DMS79 treated with DMSO at 0.1 percent for 48 hours (cell line): ENCODE measurements around the gene SUCO.
"Not testable (repeated sequence)": the region's sequence is repeated elsewhere in the genome, so short reads cannot be mapped to it uniquely, and the experiment has no call there.

Source experiments
- DNase-seq: peaks from one replicate; lab custom pipeline; 2025; lab: John Stamatoyannopoulos, UW

SUCO gene

DNA sequence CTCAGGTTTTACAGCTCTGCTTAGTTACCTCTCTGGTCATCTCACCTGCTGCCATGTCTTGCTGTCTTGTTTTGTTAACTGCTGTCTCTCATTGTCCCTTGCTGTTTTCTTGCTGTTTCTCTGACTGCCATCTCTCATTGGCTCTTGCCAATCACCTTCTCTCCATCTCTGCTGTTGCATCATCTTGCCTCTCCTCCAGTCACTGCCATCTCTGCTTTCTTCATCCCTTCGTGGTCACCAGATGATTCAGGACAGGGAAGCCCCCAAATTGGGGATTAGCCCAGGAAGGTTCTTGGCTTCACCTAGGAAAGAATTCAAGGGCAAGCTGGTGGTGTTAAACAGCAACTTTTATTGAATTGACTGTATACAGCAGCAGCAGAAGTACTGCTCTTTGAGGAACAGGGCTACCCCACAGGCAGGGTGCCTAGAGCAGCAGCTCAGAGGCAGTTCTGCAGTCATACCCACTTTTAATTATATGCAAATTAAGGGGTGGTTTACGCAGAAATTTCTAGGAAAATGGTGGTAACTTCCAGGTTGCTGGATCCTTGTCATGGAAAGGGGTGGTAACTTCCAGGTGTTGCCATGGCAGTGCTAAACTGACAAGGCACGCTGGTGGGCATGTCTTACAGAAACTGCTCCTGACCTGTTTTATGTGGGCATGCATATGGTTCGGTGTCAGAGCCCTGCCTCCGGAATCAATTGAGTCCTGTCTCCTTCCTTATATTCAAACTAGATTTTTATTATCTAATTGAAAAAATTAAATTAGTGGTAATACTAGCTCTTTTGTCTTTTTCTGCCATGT, 33.4 kb downstream of the SUCO start:
- DNase-seq = no peak

GRCh38 chr1:172567720-172568119, 34.8 kb downstream of the SUCO start:
- no peak for DNase-seq

- DNase-seq = no peak
Measured at GRCh38 chr1:172574080-172574479, 41.1 kb downstream of the SUCO start.

DNA sequence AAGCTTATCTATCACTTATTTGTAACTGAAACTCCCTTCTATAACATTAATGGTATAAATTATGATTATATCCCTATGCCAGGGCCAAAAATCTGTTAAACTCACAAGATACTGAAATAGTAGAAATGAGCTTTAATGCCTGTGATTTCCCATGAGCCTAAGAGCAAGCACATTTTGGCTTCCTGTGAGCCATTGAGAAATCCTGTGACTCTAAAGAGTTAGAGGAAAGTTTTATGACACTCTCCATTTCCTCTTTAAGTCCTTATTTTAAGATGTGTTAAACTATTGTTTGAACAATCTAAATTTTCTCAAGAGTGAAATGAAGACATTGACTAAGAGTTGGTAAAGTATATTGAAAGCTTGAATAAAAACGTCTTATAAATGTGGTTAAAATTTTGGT, 45.6 kb downstream of the SUCO start:
- no peak for DNase-seq

DNA sequence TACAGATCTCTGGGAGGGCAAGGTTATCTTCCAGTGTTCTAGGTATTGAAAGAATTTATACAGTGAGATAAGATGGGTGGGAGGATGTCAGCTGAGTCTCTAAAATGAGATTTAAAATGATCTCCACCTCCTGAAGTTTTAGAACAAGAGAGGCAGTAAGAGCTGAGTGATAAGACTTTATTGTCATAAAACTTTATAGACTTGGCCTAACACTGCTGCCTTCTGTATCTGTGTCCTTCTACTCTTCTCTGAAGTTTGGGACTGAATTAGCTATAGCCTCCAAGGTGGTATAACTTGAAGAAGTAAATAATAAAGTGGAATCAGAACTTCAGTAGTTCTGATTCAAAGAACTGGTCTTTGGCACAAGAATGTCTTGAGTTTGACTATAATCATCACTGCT, 48.3 kb downstream of the SUCO start:
- DNase-seq = no peak

- no peak for DNase-seq
Measured at GRCh38 chr1:172581779-172582178, 48.8 kb downstream of the SUCO start.

DNA sequence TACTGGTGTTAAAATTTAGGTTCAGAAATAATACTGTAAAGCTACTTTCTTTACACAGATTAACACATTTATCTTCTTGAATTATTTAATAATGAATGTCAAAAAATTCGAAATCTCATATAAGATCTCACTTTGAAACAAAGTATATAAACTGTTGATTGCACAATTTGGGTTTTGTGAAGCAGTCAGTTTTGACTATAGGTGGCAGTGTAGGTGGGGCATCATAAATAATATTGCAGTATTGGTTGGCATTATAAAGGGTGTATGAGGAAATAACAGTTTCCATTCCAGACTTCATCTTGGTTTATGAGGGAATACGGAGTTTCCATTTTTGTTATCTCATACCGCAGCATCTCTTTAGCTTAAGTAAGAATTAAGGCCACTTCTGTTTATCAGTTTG, 49.9 kb downstream of the SUCO start:
- DNase-seq = no peak

GRCh38 chr1:172585348-172585747, 52.4 kb downstream of the SUCO start:
- no peak for DNase-seq

- no peak for DNase-seq
Measured at GRCh38 chr1:172585861-172586260, 52.9 kb downstream of the SUCO start.

DNA sequence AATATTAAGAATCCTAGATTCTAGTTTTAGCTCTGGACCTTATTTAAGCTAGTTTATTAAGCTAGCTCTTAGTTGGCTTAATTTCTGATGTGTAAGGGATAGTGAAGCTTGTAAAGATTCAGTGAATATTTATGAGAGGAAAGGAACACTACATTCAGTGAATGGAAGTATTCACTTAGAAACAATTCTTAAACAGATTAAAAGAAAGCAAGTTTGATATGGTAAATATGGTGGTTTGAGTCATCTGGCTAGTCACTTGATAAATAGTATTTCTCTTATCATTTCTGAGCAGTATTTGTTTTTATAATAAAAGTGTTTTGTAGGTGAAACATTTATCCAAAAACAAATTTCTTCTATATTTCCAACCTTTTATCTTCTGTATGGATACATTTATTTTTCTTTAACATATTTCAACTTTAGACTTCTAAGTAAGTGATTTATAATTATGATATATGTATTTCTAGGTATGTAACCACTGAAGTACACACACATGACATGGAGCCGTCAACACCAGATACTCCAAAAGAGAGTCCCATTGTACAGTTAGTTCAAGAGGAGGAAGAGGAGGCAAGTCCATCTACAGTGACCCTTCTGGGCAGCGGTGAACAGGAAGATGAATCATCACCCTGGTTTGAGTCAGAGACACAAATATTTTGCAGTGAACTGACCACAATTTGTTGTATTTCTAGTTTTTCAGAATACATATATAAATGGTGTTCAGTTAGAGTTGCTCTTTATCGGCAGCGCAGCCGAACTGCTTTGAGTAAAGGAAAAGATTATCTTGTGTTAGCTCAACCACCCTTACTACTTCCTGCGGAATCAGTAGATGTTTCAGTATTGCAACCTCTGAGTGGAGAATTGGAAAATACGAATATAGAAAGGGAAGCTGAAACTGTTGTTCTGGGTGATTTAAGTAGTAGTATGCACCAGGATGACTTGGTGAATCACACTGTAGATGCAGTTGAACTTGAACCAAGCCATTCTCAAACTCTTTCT, 55.6 kb downstream of the SUCO start:
- DNase-seq = no peak

DNA sequence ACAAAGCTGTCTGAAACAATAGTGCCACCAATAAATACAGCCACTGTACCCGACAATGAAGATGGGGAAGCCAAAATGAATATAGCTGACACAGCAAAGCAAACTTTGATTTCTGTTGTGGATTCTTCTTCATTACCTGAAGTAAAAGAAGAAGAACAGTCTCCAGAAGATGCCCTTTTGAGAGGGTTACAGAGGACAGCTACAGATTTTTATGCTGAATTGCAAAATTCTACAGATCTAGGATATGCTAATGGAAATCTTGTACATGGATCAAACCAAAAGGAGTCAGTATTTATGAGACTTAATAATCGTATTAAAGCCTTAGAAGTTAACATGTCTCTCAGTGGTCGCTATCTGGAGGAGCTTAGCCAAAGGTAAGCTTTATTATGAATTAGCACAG, 56.6 kb downstream of the SUCO start:
- no peak for DNase-seq

DNA sequence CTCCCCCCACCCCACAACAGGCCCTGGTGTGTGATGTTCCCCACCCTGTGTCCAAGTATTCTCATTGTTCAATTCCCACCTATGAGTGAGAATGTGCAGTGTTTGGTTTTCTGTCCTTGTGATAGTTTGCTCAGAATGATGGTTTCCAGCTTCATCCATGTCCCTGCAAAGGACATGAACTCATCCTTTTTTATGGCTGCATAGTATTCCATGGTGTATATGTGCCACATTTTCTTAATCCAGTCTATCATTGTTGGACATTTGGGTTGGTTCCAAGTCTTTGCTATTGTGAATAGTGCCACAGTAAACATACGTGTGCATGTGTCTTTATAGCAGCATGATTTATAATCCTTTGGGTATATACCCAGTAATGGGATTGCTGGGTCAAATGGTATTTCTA, 58.5 kb downstream of the SUCO start:
- not testable (repeated sequence) for DNase-seq

GRCh38 chr1:172595066-172595465, 62.1 kb downstream of the SUCO start:
- not testable (repeated sequence) for DNase-seq

DNA sequence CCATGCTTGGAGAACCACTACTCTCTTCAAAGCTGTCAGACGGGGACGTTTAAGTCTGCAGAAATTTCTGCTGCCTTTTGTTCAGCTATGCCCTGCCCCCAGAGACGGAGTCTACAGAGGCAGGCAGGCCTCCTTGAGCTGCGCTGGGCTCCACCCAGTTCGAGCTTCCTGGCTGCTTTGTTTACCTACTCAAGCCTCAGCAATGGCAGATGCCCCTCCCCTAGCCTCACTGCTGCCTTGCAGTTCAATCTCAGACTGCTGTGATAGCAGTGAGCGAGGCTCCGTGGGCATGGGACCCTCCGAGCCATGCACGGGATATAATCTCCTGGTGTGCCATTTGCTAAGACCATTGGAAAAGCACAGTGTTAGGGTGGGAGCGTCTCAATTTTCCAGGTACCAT, 63.8 kb downstream of the SUCO start:
- not testable (repeated sequence) for DNase-seq

GRCh38 chr1:172599912-172600311, 67.0 kb downstream of the SUCO start:
- DNase-seq = no peak

DNA sequence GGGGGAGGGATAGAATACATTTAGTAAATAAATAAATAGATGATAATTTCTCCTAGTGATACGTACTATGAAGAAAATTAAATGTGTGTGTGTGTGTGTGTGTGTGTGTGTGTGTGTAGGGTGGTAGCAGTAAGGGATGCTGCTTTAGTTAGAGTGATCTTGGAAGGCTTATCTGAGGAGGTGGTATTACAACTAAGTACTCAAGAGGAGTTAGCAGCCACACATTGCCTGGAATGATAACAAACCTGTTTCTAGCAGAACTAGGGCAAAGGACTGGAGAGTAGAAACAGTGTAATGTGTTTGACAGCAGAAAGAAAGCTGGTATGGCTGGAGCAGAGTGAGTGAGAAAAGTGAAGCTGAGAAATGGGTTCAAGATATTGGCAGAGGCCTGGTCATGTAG, 67.7 kb downstream of the SUCO start:
- no peak for DNase-seq

GRCh38 chr1:172601046-172601630, 68.2 kb downstream of the SUCO start:
- DNase-seq = no peak

GRCh38 chr1:172602706-172603105, 69.8 kb downstream of the SUCO start:
- DNase-seq = no peak

GRCh38 chr1:172603816-172604215, 70.9 kb downstream of the SUCO start:
- no peak for DNase-seq

- DNase-seq = no peak
Measured at GRCh38 chr1:172605641-172606040, 72.7 kb downstream of the SUCO start.

DNA sequence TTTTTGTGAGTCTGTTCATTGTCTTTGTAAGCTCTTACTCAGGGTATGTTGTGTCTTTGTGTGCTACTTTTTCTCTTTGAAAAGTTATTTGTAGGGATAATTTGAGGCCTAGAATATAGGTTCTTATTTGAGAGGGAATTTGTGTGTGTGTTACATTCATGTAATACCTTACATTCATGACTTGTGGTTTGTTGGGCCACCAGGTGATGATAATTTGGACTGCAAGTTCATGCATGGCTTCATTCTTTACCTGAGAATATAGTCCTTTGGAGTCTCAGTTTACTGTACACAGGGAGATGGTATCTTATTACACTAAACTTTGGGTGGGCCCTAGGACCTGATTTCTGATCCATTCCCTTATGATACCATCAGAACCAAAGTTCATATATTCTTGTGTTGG, 74.2 kb downstream of the SUCO start:
- no peak for DNase-seq

DNA sequence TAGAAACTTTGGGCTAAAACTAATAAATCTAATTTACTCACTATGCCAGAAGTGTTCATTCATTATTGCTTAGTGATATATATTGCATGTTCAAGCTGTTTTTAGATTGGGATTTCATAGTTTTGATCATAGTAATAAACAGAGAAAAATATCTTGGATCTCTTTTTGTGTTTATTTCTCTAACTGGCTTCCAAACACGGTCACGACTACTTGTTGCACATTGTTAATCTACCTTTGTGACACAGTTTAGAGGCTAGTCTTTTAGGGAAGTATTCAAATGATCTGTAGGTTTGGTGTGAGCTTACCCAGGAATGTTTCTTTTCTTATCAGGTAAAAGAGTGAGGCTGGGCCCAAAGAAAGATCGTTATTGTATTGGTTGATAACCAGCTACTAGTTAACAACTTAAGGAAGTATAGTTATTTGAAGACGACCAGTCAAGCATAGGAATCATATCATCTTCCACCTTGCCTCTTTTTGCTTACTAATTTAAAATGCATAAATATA, 75.2 kb downstream of the SUCO start:
- no peak for DNase-seq
